ENCODE results near the gene METTL9. TPM values are rescaled to one million over a fixed set of nuclear protein-coding genes. Genes with fewer than 3 reads are reported as not detected.

The METTL9 gene
- total and polyA plus RNA-seq, 2 of the 13 experiments (the other 11 are each of a cell fraction or from before 2014, with no cell fraction given) = 123 to 204 TPM

GRCh38 chr16:21565861-21566669 is 33.3 kb upstream of the METTL9 start (continued):
- no peak for TF ChIP-seq ZNF704 (CRISPR knock-in tag; IDR thresholded peaks at IDR 0.05; ENCODE audit: borderline replicate concordance)
- TF ChIP-seq KDM1A (CRISPR knock-in tag; IDR thresholded peaks at IDR 0.05) = peak; percentile 85
- TF ChIP-seq FOXP1 (IDR thresholded peaks at IDR 0.05) = no peak
- TF ChIP-seq FOXP1 (CRISPR knock-in tag; IDR thresholded peaks at IDR 0.05) = peak; percentile 92
- TF ChIP-seq LCORL (IDR thresholded peaks at IDR 0.05) = no peak
- no peak for TF ChIP-seq LCORL (CRISPR knock-in tag; IDR thresholded peaks at IDR 0.05)
- TF ChIP-seq ZBTB21 (CRISPR knock-in tag; IDR thresholded peaks at IDR 0.05) = peak; percentile 79
- TF ChIP-seq ZNF280B (CRISPR knock-in tag; IDR thresholded peaks at IDR 0.05; ENCODE audit: borderline replicate concordance) = no peak
- no peak for TF ChIP-seq DR1 (CRISPR knock-in tag; IDR thresholded peaks at IDR 0.05)
- TF ChIP-seq ARHGAP35 (CRISPR knock-in tag; IDR thresholded peaks at IDR 0.05; ENCODE audit: borderline replicate concordance) = no peak
- TF ChIP-seq EEA1 (CRISPR knock-in tag; IDR thresholded peaks at IDR 0.05; ENCODE audit: borderline replicate concordance) = no peak; the same call in 1 of the 2 replicates
- no peak for TF ChIP-seq XBP1 (CRISPR knock-in tag; IDR thresholded peaks at IDR 0.05)
- 0 out of 2 replicates have a peak, but pooled peaks have one; percentile 44 for TF ChIP-seq DNMT1 (CRISPR knock-in tag; IDR thresholded peaks at IDR 0.05)
- TF ChIP-seq, protein P1, sequence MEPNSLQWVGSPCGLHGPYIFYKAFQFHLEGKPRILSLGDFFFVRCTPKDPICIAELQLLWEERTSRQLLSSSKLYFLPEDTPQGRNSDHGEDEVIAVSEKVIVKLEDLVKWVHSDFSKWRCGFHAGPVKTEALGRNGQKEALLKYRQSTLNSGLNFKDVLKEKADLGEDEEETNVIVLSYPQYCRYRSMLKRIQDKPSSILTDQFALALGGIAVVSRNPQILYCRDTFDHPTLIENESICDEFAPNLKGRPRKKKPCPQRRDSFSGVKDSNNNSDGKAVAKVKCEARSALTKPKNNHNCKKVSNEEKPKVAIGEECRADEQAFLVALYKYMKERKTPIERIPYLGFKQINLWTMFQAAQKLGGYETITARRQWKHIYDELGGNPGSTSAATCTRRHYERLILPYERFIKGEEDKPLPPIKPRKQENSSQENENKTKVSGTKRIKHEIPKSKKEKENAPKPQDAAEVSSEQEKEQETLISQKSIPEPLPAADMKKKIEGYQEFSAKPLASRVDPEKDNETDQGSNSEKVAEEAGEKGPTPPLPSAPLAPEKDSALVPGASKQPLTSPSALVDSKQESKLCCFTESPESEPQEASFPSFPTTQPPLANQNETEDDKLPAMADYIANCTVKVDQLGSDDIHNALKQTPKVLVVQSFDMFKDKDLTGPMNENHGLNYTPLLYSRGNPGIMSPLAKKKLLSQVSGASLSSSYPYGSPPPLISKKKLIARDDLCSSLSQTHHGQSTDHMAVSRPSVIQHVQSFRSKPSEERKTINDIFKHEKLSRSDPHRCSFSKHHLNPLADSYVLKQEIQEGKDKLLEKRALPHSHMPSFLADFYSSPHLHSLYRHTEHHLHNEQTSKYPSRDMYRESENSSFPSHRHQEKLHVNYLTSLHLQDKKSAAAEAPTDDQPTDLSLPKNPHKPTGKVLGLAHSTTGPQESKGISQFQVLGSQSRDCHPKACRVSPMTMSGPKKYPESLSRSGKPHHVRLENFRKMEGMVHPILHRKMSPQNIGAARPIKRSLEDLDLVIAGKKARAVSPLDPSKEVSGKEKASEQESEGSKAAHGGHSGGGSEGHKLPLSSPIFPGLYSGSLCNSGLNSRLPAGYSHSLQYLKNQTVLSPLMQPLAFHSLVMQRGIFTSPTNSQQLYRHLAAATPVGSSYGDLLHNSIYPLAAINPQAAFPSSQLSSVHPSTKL (CRISPR knock-in tag; IDR thresholded peaks at IDR 0.05) = peak; percentile 98
- TF ChIP-seq PRMT3 (CRISPR knock-in tag; IDR thresholded peaks at IDR 0.05; ENCODE audit: borderline replicate concordance, low read depth) = no peak; the same call in 1 of the 2 replicates
- TF ChIP-seq CBX5 (CRISPR knock-in tag; IDR thresholded peaks at IDR 0.05; ENCODE audit: borderline replicate concordance) = 0 out of 2 replicates have a peak, but pooled peaks have one; percentile 54
- TF ChIP-seq, protein P2, sequence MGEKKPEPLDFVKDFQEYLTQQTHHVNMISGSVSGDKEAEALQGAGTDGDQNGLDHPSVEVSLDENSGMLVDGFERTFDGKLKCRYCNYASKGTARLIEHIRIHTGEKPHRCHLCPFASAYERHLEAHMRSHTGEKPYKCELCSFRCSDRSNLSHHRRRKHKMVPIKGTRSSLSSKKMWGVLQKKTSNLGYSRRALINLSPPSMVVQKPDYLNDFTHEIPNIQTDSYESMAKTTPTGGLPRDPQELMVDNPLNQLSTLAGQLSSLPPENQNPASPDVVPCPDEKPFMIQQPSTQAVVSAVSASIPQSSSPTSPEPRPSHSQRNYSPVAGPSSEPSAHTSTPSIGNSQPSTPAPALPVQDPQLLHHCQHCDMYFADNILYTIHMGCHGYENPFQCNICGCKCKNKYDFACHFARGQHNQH (CRISPR knock-in tag; IDR thresholded peaks at IDR 0.05) = peak; percentile 75
- peak; percentile 54; the same call in 1 of the 2 replicates for TF ChIP-seq ZNF3 (CRISPR knock-in tag; IDR thresholded peaks at IDR 0.05)
- no peak for TF ChIP-seq HNRNPLL (IDR thresholded peaks at IDR 0.05; ENCODE audit: low read depth, low read length, poor library complexity, severe bottlenecking)
- no peak; the same call in 1 of the 2 replicates for TF ChIP-seq ZNF768 (CRISPR knock-in tag; IDR thresholded peaks at IDR 0.05)
- 0 out of 2 replicates have a peak, but pooled peaks have one; percentile 71 for TF ChIP-seq ZNF772 (CRISPR knock-in tag; IDR thresholded peaks at IDR 0.05)
- TF ChIP-seq PAWR (CRISPR knock-in tag; IDR thresholded peaks at IDR 0.05; ENCODE audit: borderline replicate concordance) = no peak
- peak; percentile 31; the same call in 1 of the 2 replicates for TF ChIP-seq KDM4B (CRISPR knock-in tag; IDR thresholded peaks at IDR 0.05)

Data from HepG2 (cell line).